DND-41 (cell line): ENCODE measurements around the gene RHCE.
"Not testable (repeated sequence)": the region's sequence is repeated elsewhere in the genome, so short reads cannot be mapped to it uniquely, and the experiment has no call there.

ENCODE experiments used
- CTCF ChIP-seq: IDR thresholded peaks from 2 replicates; pipeline ENCODE4 v1.5.1; 2012; ENCODE audit warnings: borderline replicate concordance, low read length, moderate library complexity, mild to moderate bottlenecking; ENCODE audit not compliant: poor library complexity, severe bottlenecking; ENCODE audit errors: extremely low read depth
- EZH2 ChIP-seq: IDR thresholded peaks from 3 replicates; pipeline ENCODE4 v1.6.1; 2012; ENCODE audit warnings: borderline replicate concordance, low read depth, mild to moderate bottlenecking, moderate library complexity, low read length, inconsistent platforms; ENCODE audit not compliant: severe bottlenecking

DNA sequence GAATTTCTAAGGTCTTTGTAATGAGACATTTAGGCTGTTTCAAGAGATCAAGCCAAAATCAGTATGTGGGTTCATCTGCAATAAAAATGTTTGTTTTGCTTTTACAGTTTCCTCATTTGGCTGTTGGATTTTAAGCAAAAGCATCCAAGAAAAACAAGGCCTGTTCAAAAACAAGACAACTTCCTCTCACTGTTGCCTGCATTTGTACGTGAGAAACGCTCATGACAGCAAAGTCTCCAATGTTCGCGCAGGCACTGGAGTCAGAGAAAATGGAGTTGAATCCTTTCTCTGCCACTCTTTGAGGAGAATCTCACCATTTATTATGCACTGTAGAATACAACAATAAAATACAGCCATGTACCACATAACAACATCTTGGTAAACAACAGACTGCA lies 91.8 kb downstream of the RHCE start:
- TF ChIP-seq CTCF, EZH2: not testable (repeated sequence)
